Heart left ventricle (tissue), 16 donors: ENCODE results near the gene SERPINB2. TPM values are rescaled to one million over a fixed set of nuclear protein-coding genes. Genes with fewer than 3 reads are reported as not detected.

Experiments used
- ATAC-seq, 4 donors: fragments of 200-7000 bp; cut with Tn5 transposase; one replicate each; pipeline ENCODE4 v1.9.1; 2020 to 2022; ENCODE audit warnings: moderate library complexity in 4 of 4, mild to moderate bottlenecking in 3 of 4, moderate number of reproducible peaks in 1 of 4
- DNase-seq, 5 donors: peaks; one replicate each; pipeline ENCODE4 v3.0.0-alpha.2; 2020
- H3K27ac ChIP-seq, 12 donors: fragments of 200-600 bp; sonication (generic) in 4 of 12; one replicate each; pipeline versions ENCODE4 v1.5.0 to v1.8.0; 2016 to 2022; ENCODE audit warnings: mild to moderate bottlenecking in 2 of 12
- H3K27me3 ChIP-seq, 9 donors: fragments of 200-600 bp; sonication (generic) in 2 of 9; one replicate each; pipeline versions ENCODE4 v1.5.1 to v1.8.0; 2016 to 2022; ENCODE audit warnings: mild to moderate bottlenecking in 3 of 9
- H3K36me3 ChIP-seq, 9 donors: fragments of 200-600 bp; sonication (generic) in 2 of 9; one replicate each; pipeline versions ENCODE4 v1.5.0 to v1.8.0; 2018 to 2022; ENCODE audit warnings: mild to moderate bottlenecking in 2 of 9
- H3K4me1 ChIP-seq, 12 donors: fragments of 200-600 bp; sonication (generic) in 4 of 12; one replicate each; pipeline versions ENCODE4 v1.5.0 to v1.8.0; 2016 to 2022; ENCODE audit warnings: mild to moderate bottlenecking in 3 of 12
- H3K4me3 ChIP-seq, 12 donors: fragments of 200-600 bp; sonication (generic) in 4 of 12; one replicate each; pipeline versions ENCODE4 v1.5.0 to v1.8.0; 2017 to 2022; ENCODE audit warnings: mild to moderate bottlenecking in 9 of 12, moderate library complexity in 4 of 12
- H3K9me3 ChIP-seq, 12 donors: fragments of 200-600 bp; sonication (generic) in 4 of 12; one replicate each; pipeline versions ENCODE4 v1.5.0 to v1.8.0; 2016 to 2022; ENCODE audit warnings: mild to moderate bottlenecking in 1 of 12
- POLR2A ChIP-seq, 2 donors: fragments of 450-650 bp; IDR thresholded peaks; one replicate each; pipeline ENCODE4 v1.6.1; 2017; ENCODE audit warnings: antibody characterized with exemption in 2 of 2, mild to moderate bottlenecking in 2 of 2, moderate library complexity in 2 of 2
- whole genome bisulfite sequencing, 4 donors: extraction: QIAGEN DNeasy Blood & Tissue Kit in 2 of 4; methylation state at CpG; one replicate each; pipeline versions ENCODE4 v1.1.5 to v1.1.7; 2013 to 2018; 5-methylcytosine and 5-hydroxymethylcytosine counted together
- intact Hi-C, 10 donors: fragments of 100-400 bp; cut with DNase I; formaldehyde crosslinking; loops; one replicate each; pipeline versions ENCODE4 v1.11.1 to v1.14.2; 2022
- polyA plus RNA-seq, 2 donors: library from polyadenylated mRNA; stranded (reverse); fragments of 200-250 nt; gene quantifications; one replicate each; pipeline ENCODE4 v1.2.3, GENCODE V29; 2013
- total RNA-seq, 9 donors: library from RNA; depleted of rRNA in 2 of 9; stranded (reverse); fragments of >200 nt in 2 of 9; fragmentation: NEBNext Ultra II Directional in 3 of 9; extraction: Animal tissue kit (Norgen Biotek cat#: 25700) in 3 of 9; gene quantifications; one replicate each; pipeline versions ENCODE4 v1.1.0 to v1.2.4, GENCODE V29; 2016 to 2023
- TF ChIP-seq, protein P1 (sequence below), 12 donors: fragments of 200-600 bp; sonication (generic) in 4 of 12; IDR thresholded peaks; one replicate each; pipeline versions ENCODE4 v1.5.0 to v1.8.0; 2018 to 2022; ENCODE audit warnings: antibody characterized with exemption in 12 of 12, mild to moderate bottlenecking in 5 of 12
- donor health status: ischemic (EF 13 %, LVEDD 7.1; RV severe dilation, severe dysfunction).
- donor health status: healthy with polysubstance abuse.
- donor health status: DM: no; HTN: yes; CAD: no.
- donor health status: DM: no; HTN: no; CAD: no.
- donor health status: ischemic (EF 25% LVEDD 6.9; RV normal size, moderate dysfunction).
- donor health status: ischemic (EF 25% LVEDD 5.7; RV mildly dilated, moderate dysfunction).
- donor health status: healthy.
- donor health status: DM: yes; HTN: yes; CAD: no.
- donor health status: ischemic (EF 35%, LVEDD 5.7; RV mildly dilated, moderate dysfunction).
- donor health status: nonischemic (EF 11% LVEDD 7.7; RV severe dilation, severe dysfunction).
- donor health status: DM: yes; HTN: yes; CAD: no.
- donor health status: PGD.
- donor health status: ischemic (EF 29% LVEDD 5.4; RV normal size, mild dysfunction).
- donor health status: nonischemic (EF 23%, LVEDD 6.1; RV moderate dilation, normal function).

SERPINB2 gene
- total and polyA plus RNA-seq, 11 donors = 0.10 to 1.2 (median 0.28) TPM; not detected in 6

DNA sequence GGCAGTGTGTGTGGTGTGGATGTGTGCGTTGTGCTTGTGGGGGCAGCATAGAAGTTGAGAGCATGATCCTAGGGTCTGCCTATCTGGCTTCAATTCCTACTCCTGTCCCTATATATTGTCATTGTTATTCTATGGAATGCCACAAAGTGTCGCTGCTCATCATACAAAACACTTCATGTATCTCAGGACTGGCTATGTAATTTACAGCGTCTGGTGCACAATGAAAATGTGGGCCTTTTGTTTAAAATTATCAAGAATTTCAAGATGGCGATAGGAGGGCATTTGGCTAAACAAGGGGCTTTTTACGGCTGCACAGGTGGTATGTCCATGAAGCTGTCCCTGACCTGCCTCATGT lies 3.4 kb downstream of the SERPINB2 start:
- Histone ChIP-seq H3K27ac (no peak overlapping the region), H3K4me3 (no peak overlapping the region), H3K9me3 (no peaks in the 10 kb centered on the region), H3K36me3 (no peaks in the 10 kb centered on the region), H3K4me1 (no peaks in the 10 kb centered on the region), H3K27me3 (no peaks in the 10 kb centered on the region)
- WGBS, 4 donors = 65 to 69% (median 66%) methylated on average over 5 of the region's 5 CpGs
- TF ChIP-seq POLR2A (IDR thresholded peaks at IDR 0.05) = no peak
- TF ChIP-seq, protein P1, sequence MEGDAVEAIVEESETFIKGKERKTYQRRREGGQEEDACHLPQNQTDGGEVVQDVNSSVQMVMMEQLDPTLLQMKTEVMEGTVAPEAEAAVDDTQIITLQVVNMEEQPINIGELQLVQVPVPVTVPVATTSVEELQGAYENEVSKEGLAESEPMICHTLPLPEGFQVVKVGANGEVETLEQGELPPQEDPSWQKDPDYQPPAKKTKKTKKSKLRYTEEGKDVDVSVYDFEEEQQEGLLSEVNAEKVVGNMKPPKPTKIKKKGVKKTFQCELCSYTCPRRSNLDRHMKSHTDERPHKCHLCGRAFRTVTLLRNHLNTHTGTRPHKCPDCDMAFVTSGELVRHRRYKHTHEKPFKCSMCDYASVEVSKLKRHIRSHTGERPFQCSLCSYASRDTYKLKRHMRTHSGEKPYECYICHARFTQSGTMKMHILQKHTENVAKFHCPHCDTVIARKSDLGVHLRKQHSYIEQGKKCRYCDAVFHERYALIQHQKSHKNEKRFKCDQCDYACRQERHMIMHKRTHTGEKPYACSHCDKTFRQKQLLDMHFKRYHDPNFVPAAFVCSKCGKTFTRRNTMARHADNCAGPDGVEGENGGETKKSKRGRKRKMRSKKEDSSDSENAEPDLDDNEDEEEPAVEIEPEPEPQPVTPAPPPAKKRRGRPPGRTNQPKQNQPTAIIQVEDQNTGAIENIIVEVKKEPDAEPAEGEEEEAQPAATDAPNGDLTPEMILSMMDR (IDR thresholded peaks at IDR 0.05) = no peak
- intact Hi-C loops = no loop called here
- DNase-seq (no peak), ATAC-seq (no peak)

DNA sequence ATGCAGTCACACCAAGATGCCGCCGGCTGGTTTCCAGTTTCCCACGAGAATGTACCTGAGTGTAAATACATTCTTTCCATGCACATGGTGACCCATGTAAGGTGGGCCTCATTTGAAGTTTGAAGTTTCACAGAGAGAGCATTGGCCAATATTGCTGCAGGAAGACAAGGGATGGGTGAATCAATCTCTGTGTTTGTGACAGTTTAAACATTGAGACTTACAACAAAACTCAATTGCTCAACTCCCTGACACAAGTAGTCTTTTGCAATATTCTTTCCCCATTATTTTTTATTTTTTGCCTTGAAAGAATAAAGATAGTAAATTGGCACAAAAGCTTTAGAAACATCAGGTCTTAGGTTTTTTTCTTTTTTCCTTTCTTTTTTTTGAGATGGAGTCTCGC lies 5.1 kb downstream of the SERPINB2 start:
- WGBS, 4 donors = 82 to 90% (median 89%) methylated on average over 4 of the region's 4 CpGs
- Histone ChIP-seq H3K9me3 (no peaks in the 10 kb centered on the region), H3K27ac (no peak overlapping the region), H3K36me3 (no peaks in the 10 kb centered on the region), H3K27me3 (no peaks in the 10 kb centered on the region), H3K4me3 (no peak overlapping the region), H3K4me1 (no peaks in the 10 kb centered on the region)
- ATAC-seq = no peak
- intact Hi-C loops = no loop called here
- TF ChIP-seq POLR2A (IDR thresholded peaks at IDR 0.05) = no peak
- TF ChIP-seq, protein P1 (IDR thresholded peaks at IDR 0.05) = no peak
- no peak for DNase-seq

DNA sequence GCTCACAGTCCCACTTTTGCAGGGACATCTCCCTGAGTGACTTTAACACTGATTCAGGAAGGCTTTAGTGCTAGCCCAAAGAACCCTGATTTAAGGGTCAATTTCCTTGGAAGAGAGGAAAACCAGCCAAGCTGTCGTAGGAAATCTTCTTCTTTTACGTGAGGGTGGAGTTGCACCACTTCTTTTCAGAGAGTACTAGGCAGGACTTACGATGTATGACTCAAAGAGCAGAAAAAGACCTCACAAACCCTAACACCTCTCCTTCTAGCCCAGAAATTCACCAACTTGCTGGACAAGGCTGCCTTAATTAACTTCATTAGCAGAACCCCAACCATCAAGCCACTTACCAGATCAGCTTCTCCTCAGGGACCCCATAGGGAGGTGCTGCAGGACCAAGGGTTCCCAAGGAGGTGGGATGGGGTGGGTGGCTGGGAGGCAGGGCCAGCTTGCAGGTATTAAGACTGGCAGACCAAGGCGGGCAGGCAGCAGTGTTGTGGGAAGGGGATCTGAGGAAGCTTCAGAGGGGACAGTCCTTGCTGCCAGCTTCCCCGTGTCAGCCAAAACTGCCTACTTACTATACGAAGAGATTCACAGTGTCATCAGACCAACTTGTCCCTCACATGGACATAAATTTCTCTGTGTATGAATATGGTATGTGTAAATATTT lies 6.7 kb downstream of the SERPINB2 start:
- ATAC-seq (no peak), DNase-seq (no peak)
- H3K4me1 ChIP-seq = no peaks in the 10 kb centered on the region
- WGBS, 4 donors = 81 to 89% (median 83%) methylated on average over 4 to 6 of the region's 6 CpGs
- no peak overlapping the region for H3K27ac ChIP-seq
- no peaks in the 10 kb centered on the region for H3K9me3 ChIP-seq
- H3K36me3 ChIP-seq = no peaks in the 10 kb centered on the region
- H3K27me3 ChIP-seq = no peaks in the 10 kb centered on the region
- intact Hi-C loops = no loop called here
- TF ChIP-seq, protein P1 (IDR thresholded peaks at IDR 0.05) = no peak
- no peak for TF ChIP-seq POLR2A (IDR thresholded peaks at IDR 0.05)
- no peak overlapping the region for H3K4me3 ChIP-seq

DNA sequence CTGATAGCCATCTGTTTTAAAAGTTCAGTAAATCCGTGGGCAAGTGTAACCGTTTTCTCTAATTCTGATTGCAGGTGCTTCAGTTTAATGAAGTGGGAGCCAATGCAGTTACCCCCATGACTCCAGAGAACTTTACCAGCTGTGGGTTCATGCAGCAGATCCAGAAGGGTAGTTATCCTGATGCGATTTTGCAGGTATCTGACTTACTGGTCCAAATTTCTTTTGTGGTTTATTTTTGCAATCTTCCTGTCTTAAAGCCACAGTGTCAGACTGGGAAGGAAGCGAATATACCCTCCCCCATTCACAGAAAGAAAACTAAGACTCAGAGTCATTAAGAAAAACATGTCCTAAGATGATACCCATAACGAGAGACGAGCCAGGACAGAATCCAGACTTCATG lies 7.7 kb downstream of the SERPINB2 start:
- Histone ChIP-seq H3K4me1 (no peaks in the 10 kb centered on the region), H3K27me3 (no peaks in the 10 kb centered on the region), H3K4me3 (no peak overlapping the region), H3K27ac (no peak overlapping the region), H3K9me3 (no peaks in the 10 kb centered on the region), H3K36me3 (no peaks in the 10 kb centered on the region)
- intact Hi-C loops = no loop called here
- no peak for DNase-seq
- ATAC-seq = no peak
- TF ChIP-seq POLR2A (IDR thresholded peaks at IDR 0.05) = no peak
- TF ChIP-seq, protein P1 (IDR thresholded peaks at IDR 0.05) = no peak
- WGBS, 4 donors = 60 to 76% (median 68%) methylated on average over 6 of the region's 6 CpGs
